Neural crest cell (in vitro differentiated cells): ENCODE data around the gene DHX57. TPM values are rescaled to one million over a fixed set of nuclear protein-coding genes. Genes with fewer than 3 reads are reported as not detected.
"Not testable (repeated sequence)": the region's sequence is repeated elsewhere in the genome, so short reads cannot be mapped to it uniquely, and the experiment has no call there.

Experiments used
- DNase-seq: peaks from one replicate; pipeline ENCODE4 v3.0.0; 2021; ENCODE audit warnings: low read depth, mixed read lengths, low spot score
- H3K27ac Mint-ChIP-seq: one replicate; pipeline ENCODE4 v1.8.0; 2021; ENCODE audit warnings: mild to moderate bottlenecking, mixed read lengths; ENCODE audit not compliant: unreplicated experiment
- H3K27me3 Mint-ChIP-seq: 2 replicates; pipeline ENCODE4 v1.8.0; 2021; ENCODE audit warnings: low read depth, mild to moderate bottlenecking, mixed read lengths
- H3K36me3 Mint-ChIP-seq: 2 replicates; pipeline ENCODE4 v1.8.0; 2021; ENCODE audit warnings: low read depth, mild to moderate bottlenecking, mixed read lengths
- H3K4me1 Mint-ChIP-seq: 2 replicates; pipeline ENCODE4 v1.8.0; 2021; ENCODE audit warnings: mixed read lengths
- H3K4me3 Mint-ChIP-seq: one replicate; pipeline ENCODE4 v1.8.0; 2021; ENCODE audit warnings: mild to moderate bottlenecking, mixed read lengths
- H3K9me3 Mint-ChIP-seq: 2 replicates; pipeline ENCODE4 v1.8.0; 2021; ENCODE audit warnings: mixed read lengths
- CTCF ChIP-seq: fragments of 200-600 bp; sonication (generic); conservative IDR thresholded peaks from 2 replicates; pipeline ENCODE4 v1.5.0; 2021; ENCODE audit warnings: antibody characterized with exemption, mild to moderate bottlenecking
- total RNA-seq: library from RNA; stranded (reverse); gene quantifications from 2 replicates; pipeline ENCODE4 v1.2.1, GENCODE V29; 2021

DHX57 gene
- total RNA-seq, 1 donor from 2014 or later = 39.5 TPM

GRCh38 chr2:38828460-38828859 lies 47.3 kb downstream of the DHX57 start:
- H3K36me3 Mint-ChIP-seq = peaks cover 10% of the 10 kb centered on the region
- H3K9me3 Mint-ChIP-seq = no peaks in the 10 kb centered on the region
- no peaks in the 10 kb centered on the region for H3K4me1 Mint-ChIP-seq
- no peak for TF ChIP-seq CTCF
- no peaks in the 10 kb centered on the region for H3K27me3 Mint-ChIP-seq
- no peak overlapping the region for H3K27ac Mint-ChIP-seq
- DNase-seq = no peak
- no peak overlapping the region for H3K4me3 Mint-ChIP-seq

DNA sequence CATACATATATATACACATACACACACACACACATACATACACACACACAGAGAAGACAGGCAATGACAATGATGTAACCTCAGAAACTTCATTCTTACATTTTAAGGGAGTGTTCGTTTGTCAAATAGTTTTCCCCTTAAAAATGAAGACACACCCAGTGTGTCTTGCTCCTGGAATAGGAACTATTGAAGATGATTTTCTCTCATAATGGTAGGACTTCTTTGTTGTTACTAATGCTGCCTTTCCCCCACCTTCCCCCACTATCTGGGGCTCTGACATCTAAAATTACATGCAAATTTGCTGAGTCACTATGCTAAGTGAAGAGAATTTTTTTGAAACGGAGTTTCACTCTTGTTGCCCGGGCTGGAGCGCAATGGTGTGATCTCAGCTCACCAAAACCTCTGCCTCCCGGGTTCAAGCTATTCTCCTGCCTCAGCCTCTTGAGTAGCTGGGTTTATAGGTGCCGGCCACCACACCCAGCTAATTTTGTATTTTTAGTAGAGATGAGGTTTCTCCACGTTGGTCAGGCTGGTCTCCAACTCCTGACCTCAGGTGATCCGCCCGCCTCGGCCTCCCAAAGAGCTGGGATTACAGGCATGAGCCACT lies 48.1 kb downstream of the DHX57 start:
- peaks cover 10% of the 10 kb centered on the region for H3K36me3 Mint-ChIP-seq
- H3K4me3 Mint-ChIP-seq, H3K27ac Mint-ChIP-seq, H3K27me3 Mint-ChIP-seq, DNase-seq, H3K9me3 Mint-ChIP-seq, H3K4me1 Mint-ChIP-seq: not testable (repeated sequence)

DNA sequence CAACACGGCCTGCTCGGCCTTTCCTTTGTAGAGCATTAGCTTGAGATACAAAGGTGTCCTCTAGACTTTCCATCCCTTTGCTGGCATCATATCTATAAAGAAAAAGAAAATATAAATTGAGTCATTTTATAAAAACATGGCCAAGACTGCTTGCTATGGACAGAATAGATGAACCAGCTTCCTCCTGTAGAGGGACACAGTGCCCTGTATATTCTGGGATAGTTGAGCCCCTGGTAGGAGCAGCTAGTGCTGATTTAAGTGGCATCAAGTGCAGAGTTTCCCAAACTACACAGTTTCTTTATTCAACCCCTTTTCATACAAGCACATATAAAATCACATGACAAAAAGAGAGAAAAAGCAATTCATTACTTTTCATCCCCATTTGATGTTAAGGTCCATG lies 49.8 kb downstream of the DHX57 start:
- Mint-ChIP-seq H3K4me1 (no peaks in the 10 kb centered on the region), H3K36me3 (peaks cover 14% of the 10 kb centered on the region), H3K9me3 (no peaks in the 10 kb centered on the region), H3K27ac (no peak overlapping the region), H3K27me3 (no peaks in the 10 kb centered on the region), H3K4me3 (no peak overlapping the region)
- DNase-seq = no peak
- TF ChIP-seq CTCF = no peak

DNA sequence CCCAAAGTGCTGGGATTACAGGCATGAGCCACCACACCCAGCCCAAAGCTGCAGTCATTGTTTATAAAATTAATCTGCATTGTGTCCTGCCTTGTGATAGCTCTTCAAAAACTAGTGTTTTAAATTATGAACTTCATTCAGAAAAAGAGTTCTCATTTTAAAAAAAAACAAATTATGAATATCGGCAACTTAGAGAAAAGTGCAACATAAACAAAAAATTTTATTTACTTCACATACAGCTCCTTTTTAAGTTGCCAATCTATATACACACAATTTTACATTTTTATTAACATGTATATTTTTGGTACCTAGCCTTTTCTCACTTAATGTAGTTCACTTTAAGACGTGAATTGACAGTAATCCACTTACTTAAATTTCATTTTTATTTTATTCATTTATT lies 50.8 kb downstream of the DHX57 start:
- Mint-ChIP-seq H3K4me1 (no peaks in the 10 kb centered on the region), H3K36me3 (peaks cover 14% of the 10 kb centered on the region), H3K27me3 (no peaks in the 10 kb centered on the region), H3K4me3 (no peak overlapping the region), H3K27ac (no peak overlapping the region), H3K9me3 (no peaks in the 10 kb centered on the region)
- TF ChIP-seq CTCF = no peak
- no peak for DNase-seq

DNA sequence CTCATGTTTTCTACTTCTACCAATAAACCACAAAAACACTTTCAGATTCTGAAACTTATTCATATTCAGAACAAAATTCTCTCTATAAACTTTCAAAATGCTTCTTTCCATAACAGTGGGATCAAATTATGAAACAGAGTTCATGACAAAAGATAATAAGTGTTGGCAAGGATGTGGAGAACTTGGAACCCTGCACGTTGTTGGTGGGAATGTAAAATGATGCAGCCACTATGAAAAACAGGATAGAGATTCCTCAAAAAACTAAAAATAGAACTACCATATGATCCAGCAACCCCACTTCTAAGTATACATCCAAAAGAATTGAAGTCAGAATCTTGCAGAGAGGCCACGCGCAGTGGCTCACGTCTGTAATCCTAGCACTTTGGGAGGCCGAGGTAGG lies 52.3 kb downstream of the DHX57 start:
- Mint-ChIP-seq H3K9me3 (no peaks in the 10 kb centered on the region), H3K27me3 (no peaks in the 10 kb centered on the region), H3K27ac (no peak overlapping the region), H3K36me3 (peaks cover 17% of the 10 kb centered on the region), H3K4me3 (no peak overlapping the region), H3K4me1 (no peaks in the 10 kb centered on the region)
- DNase-seq = no peak
- TF ChIP-seq CTCF = no peak

- H3K27ac Mint-ChIP-seq = no peak overlapping the region
- DNase-seq = no peak
- H3K36me3 Mint-ChIP-seq = peaks cover 10% of the 10 kb centered on the region
- H3K4me3 Mint-ChIP-seq = no peak overlapping the region
- no peaks in the 10 kb centered on the region for H3K27me3 Mint-ChIP-seq
- no peak for TF ChIP-seq CTCF
- H3K9me3 Mint-ChIP-seq = no peaks in the 10 kb centered on the region
- no peaks in the 10 kb centered on the region for H3K4me1 Mint-ChIP-seq
These were observed 57.2 kb downstream of the DHX57 start for GRCh38 chr2:38818565-38818964.
